SU-DHL-6 (cell line): Measurements from ENCODE around the gene STRIP2.
"Not testable (repeated sequence)": the region's sequence is repeated elsewhere in the genome, so short reads cannot be mapped to it uniquely, and the experiment has no call there.

Experiments
- H2AFZ ChIP-seq: fragments of 200-600 bp; sonication (generic); 2 replicates; pipeline ENCODE4 v1.6.1; 2014; ENCODE audit warnings: low read depth, mild to moderate bottlenecking, moderate library complexity, mixed read lengths, antibody characterized with exemption, low read length; ENCODE audit not compliant: severe bottlenecking
- H3F3A ChIP-seq: fragments of 200-600 bp; shearing (Covaris generic); 2 replicates; pipeline ENCODE4 v1.6.0; 2016; ENCODE audit warnings: antibody characterized with exemption, mild to moderate bottlenecking; ENCODE audit not compliant: insufficient read depth
- H3K27ac ChIP-seq: fragments of 200-600 bp; sonication (generic); 2 replicates; pipeline ENCODE4 v1.5.1; 2016; ENCODE audit warnings: low read depth, mild to moderate bottlenecking, low read length, moderate library complexity, mixed read lengths
- H3K27me3 ChIP-seq: fragments of 200-600 bp; sonication (generic), shearing (Covaris generic); 2 replicates; pipeline ENCODE4 v1.6.0; 2014; ENCODE audit warnings: mild to moderate bottlenecking, low read length
- H3K36me3 ChIP-seq: fragments of 200-600 bp; sonication (generic); 2 replicates; pipeline ENCODE4 v1.6.1; 2014; ENCODE audit warnings: mild to moderate bottlenecking, low read length, mixed read lengths
- H3K4me2 ChIP-seq: fragments of 300-600, 200-600 bp; shearing (Covaris generic), sonication (generic); 2 replicates; pipeline ENCODE4 v1.6.0; 2014; ENCODE audit warnings: low read length, low read depth, mild to moderate bottlenecking; ENCODE audit not compliant: poor library complexity, severe bottlenecking
- H3K4me3 ChIP-seq: fragments of 200-600 bp; sonication (generic); 2 replicates; pipeline ENCODE4 v1.5.1; 2014; ENCODE audit warnings: antibody characterized with exemption, low read length, mild to moderate bottlenecking, mixed read lengths; ENCODE audit not compliant: insufficient read depth, poor library complexity, severe bottlenecking
- H3K79me2 ChIP-seq: fragments of 200-600 bp; sonication (generic); 2 replicates; pipeline ENCODE4 v1.6.1; 2014; ENCODE audit warnings: mild to moderate bottlenecking, low read length, moderate library complexity; ENCODE audit not compliant: insufficient read depth
- H3K9ac ChIP-seq: fragments of 200-600 bp; sonication (generic); 2 replicates; pipeline ENCODE4 v1.7.0; 2014; ENCODE audit warnings: mild to moderate bottlenecking, low read length
- H3K9me2 ChIP-seq: fragments of 200-600 bp; sonication (generic); replicated peaks from 2 replicates; pipeline ENCODE4 v1.6.1; 2014; ENCODE audit warnings: low read length; ENCODE audit not compliant: insufficient read depth
- H3K9me3 ChIP-seq: fragments of 200-600 bp; sonication (generic); 2 replicates; pipeline ENCODE4 v1.6.1; 2014; ENCODE audit warnings: low read length, mixed read lengths; ENCODE audit not compliant: insufficient read depth
- H4K20me1 ChIP-seq: fragments of 200-600 bp; sonication (generic); 2 replicates; pipeline ENCODE4 v1.6.1; 2014; ENCODE audit warnings: low read depth, mild to moderate bottlenecking, antibody characterized with exemption, low read length, moderate library complexity, mixed read lengths
- CTCF ChIP-seq: fragments of 200-600 bp; sonication (generic); IDR thresholded peaks from one replicate; pipeline ENCODE4 v1.5.1; 2017; ENCODE audit warnings: antibody characterized with exemption, mild to moderate bottlenecking, low read length, moderate library complexity; ENCODE audit not compliant: insufficient read depth, poor library complexity, severe bottlenecking
- EZH2phosphoT487 ChIP-seq: fragments of 200-600 bp; sonication (generic), shearing (Covaris generic); conservative IDR thresholded peaks from 2 replicates; pipeline ENCODE4 v1.6.1; 2018; ENCODE audit warnings: mild to moderate bottlenecking, antibody characterized with exemption, low read length, moderate library complexity, mixed read lengths

Gene STRIP2

DNA sequence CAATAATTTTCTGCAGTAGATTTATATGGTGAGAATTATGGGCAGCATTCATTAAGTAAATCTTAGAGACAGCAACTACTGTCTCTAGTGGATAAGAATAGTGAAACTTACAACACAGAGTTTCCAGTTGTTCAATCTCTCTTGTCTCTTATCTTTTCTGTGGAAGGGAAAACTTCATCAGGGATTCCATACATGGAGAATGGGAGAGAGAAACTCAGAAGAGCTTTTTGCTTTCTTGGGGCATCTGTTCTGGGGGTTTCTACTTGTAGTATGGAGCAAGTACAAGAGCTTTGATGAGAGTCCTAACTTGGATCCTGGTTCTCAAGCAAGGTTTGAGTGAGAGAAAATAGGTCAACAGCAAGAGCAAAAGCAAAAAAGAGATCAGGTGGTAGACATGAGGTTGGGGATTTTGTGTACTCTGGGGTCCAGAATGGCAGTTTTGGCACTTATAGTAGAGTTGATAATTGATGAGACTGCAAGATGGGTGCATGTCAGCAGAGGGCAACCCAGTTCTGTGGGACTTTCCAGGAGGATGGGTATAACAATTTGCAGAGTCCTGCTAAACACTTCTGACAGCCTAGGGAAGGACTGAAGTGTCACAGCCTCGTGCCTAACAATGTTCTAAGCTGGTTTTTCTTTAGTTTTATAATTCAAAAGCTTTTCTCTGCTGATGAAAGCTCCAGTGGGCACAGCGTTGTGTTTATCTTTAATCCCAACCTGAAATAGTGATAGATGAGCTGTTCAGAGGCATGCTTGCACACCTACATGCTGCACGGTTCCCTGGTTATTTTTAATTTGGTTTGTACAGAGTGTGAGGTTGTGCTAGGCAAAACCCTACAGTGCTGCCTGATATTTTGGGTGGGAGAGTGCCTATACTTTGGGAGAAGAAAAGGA lies 32.0 kb upstream of the STRIP2 start:
- no peaks in the 10 kb centered on the region for H4K20me1 ChIP-seq
- no peaks in the 10 kb centered on the region for H3F3A ChIP-seq
- H3K4me2 ChIP-seq = no peak overlapping the region
- H3K27me3 ChIP-seq = no peaks in the 10 kb centered on the region
- no peak overlapping the region for H3K27ac ChIP-seq
- no peaks in the 10 kb centered on the region for H3K79me2 ChIP-seq
- H2AFZ ChIP-seq = no peak overlapping the region
- H3K36me3 ChIP-seq = no peaks in the 10 kb centered on the region
- no peak overlapping the region for H3K9ac ChIP-seq
- H3K4me3 ChIP-seq = no peak overlapping the region
- no peaks in the 10 kb centered on the region for H3K9me2 ChIP-seq
- H3K9me3 ChIP-seq = no peaks in the 10 kb centered on the region
- TF ChIP-seq EZH2phosphoT487 (no peak), CTCF (no peak)

- no peaks in the 10 kb centered on the region for H3F3A ChIP-seq
- no peak overlapping the region for H3K9ac ChIP-seq
- no peaks in the 10 kb centered on the region for H3K9me3 ChIP-seq
- no peak for TF ChIP-seq EZH2phosphoT487
- TF ChIP-seq CTCF = no peak
- H3K27me3 ChIP-seq = no peaks in the 10 kb centered on the region
- H3K36me3 ChIP-seq = no peaks in the 10 kb centered on the region
- no peak overlapping the region for H2AFZ ChIP-seq
- no peaks in the 10 kb centered on the region for H3K79me2 ChIP-seq
- no peak overlapping the region for H3K4me2 ChIP-seq
- H3K27ac ChIP-seq = no peak overlapping the region
- no peaks in the 10 kb centered on the region for H3K9me2 ChIP-seq
- no peak overlapping the region for H3K4me3 ChIP-seq
- no peaks in the 10 kb centered on the region for H4K20me1 ChIP-seq
Measured at GRCh38 chr7:129405527-129405926, 28.7 kb upstream of the STRIP2 start.

DNA sequence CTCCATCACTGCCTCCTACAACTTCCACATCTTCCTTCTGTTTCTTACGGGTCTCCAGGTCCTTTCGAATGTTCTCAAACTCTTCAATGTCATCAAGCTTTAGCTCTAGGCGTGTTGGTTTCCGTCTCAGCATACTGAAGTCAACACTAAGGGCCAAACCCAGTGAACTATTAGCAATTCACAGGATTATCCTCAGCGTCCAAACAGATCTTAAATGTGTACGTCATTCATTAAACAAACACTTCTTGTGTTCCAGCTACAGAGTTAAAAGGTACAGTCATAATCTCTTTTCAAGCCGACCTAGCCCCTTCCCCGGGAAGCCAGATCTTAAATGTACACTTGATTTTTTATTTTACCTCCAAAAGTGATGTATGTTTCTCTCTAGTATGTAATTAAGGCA lies 24.0 kb upstream of the STRIP2 start:
- not testable (repeated sequence) for H3F3A ChIP-seq, H3K27ac ChIP-seq, H3K79me2 ChIP-seq, H2AFZ ChIP-seq, H4K20me1 ChIP-seq, H3K9me2 ChIP-seq, H3K9ac ChIP-seq, H3K4me2 ChIP-seq, H3K27me3 ChIP-seq, H3K9me3 ChIP-seq, H3K36me3 ChIP-seq, H3K4me3 ChIP-seq

DNA sequence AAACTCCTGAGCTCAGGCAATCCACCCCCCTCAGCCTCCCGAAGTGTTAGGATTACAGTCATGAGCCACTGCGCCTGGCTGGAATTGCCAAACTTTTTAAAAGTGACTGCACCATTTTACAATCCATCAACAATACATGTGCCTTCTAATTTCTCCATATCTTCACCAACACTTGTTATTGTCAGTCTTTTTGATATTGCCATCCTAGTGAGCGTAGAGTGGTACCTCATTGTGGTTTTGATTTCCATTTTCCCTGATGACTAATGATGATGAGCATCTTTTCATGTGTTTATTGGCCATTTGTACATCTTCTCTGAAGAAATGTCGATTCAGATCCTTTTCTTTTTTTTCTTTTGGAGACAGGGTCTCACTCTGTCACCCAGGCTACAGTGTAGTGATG lies 21.7 kb upstream of the STRIP2 start:
- no peak for TF ChIP-seq CTCF
- no peak for TF ChIP-seq EZH2phosphoT487
- Histone ChIP-seq H3F3A (no peaks in the 10 kb centered on the region), H3K79me2 (no peaks in the 10 kb centered on the region)

More for the DNA sequence above, 21.7 kb upstream of the STRIP2 start:
- H3K9me3 ChIP-seq = 0 out of 2 replicates have a peak, but pooled peaks cover 4% of the 10 kb centered on the region
- no peak overlapping the region for H3K9ac ChIP-seq
- no peak overlapping the region for H2AFZ ChIP-seq
- H3K4me2 ChIP-seq = no peak overlapping the region
- H3K27me3 ChIP-seq = no peaks in the 10 kb centered on the region
- no peaks in the 10 kb centered on the region for H4K20me1 ChIP-seq
- no peaks in the 10 kb centered on the region for H3K36me3 ChIP-seq
- H3K27ac ChIP-seq = no peak overlapping the region
- no peaks in the 10 kb centered on the region for H3K9me2 ChIP-seq
- no peak overlapping the region for H3K4me3 ChIP-seq
